H1 (cell line): ENCODE results near the gene ACP2. TPM values are rescaled to one million over a fixed set of nuclear protein-coding genes. Genes with fewer than 3 reads are reported as not detected.

Experiments
- CTCF ChIA-PET: fragments of 300-600 bp; sonication (Branson Sonifier 250); formaldehyde crosslinking; loops from one replicate; lab custom pipeline; 2021; ENCODE audit not compliant: partially characterized antibody; lab: Charles Lee
- POLR2A ChIA-PET: fragments of 300-600 bp; sonication (Branson Sonifier 250); formaldehyde crosslinking; loops from one replicate; lab custom pipeline; 2021; ENCODE audit warnings: inconsistent platforms; ENCODE audit not compliant: partially characterized antibody; lab: Charles Lee
- DNase-seq, 2 experiments: peaks; one replicate each; pipeline versions ENCODE4 v3.0.0 to v3.0.0-alpha.2; 2010 to 2022; ENCODE audit warnings: low spot score in 2 of 2, low read depth in 1 of 2, mixed read lengths in 1 of 2
- FAIRE-seq: peaks from 2 replicates; lab custom pipeline; 2011; peaks lifted over from hg19 to GRCh38; lab: Jason Lieb, UNC
- H2AFZ ChIP-seq: 2 replicates; pipeline ENCODE4 v1.8.1; 2012; ENCODE audit warnings: low read length, inconsistent platforms
- H2AK5ac ChIP-seq: 2 replicates; pipeline ENCODE4 v1.6.1; 2013; ENCODE audit warnings: low read depth, low read length
- H2BK120ac ChIP-seq: replicated peaks from 2 replicates; pipeline ENCODE3; 2013; ENCODE audit warnings: low read depth, low read length, inconsistent platforms
- H2BK12ac ChIP-seq: 2 replicates; pipeline ENCODE4 v1.6.1; 2013; ENCODE audit warnings: low read depth, low read length
- H2BK15ac ChIP-seq: 2 replicates; pipeline ENCODE4 v1.6.1; 2013; ENCODE audit warnings: low read length
- H2BK20ac ChIP-seq: 2 replicates; pipeline ENCODE4 v1.6.1; 2013; ENCODE audit warnings: low read length
- H2BK5ac ChIP-seq: 2 replicates; pipeline ENCODE4 v1.6.1; 2013; ENCODE audit warnings: low read depth, low read length
- H3K14ac ChIP-seq: 2 replicates; pipeline ENCODE4 v1.6.1; 2013; ENCODE audit warnings: inconsistent platforms; ENCODE audit not compliant: insufficient read length
- H3K18ac ChIP-seq: 2 replicates; pipeline ENCODE4 v1.6.1; 2013; ENCODE audit warnings: low read length; ENCODE audit errors: extremely low read depth
- H3K23ac ChIP-seq: 2 replicates; pipeline ENCODE4 v1.6.1; 2013; ENCODE audit warnings: inconsistent platforms; ENCODE audit not compliant: insufficient read length
- H3K23me2 ChIP-seq: 2 replicates; pipeline ENCODE4 v1.6.1; 2013; ENCODE audit warnings: low read depth, low read length
- H3K27ac ChIP-seq: 2 replicates; pipeline ENCODE4 v1.6.1; 2011; ENCODE audit warnings: low read depth, low read length, inconsistent platforms
- H3K27me3 ChIP-seq, 4 experiments: replicated peaks in 1 of 4; 1 replicate in 1 of 4; 2 replicates in 3 of 4; pipeline versions ENCODE4 v1.6.1 to v1.8.1; 2011 to 2013; ENCODE audit warnings: low read length in 3 of 4, mild to moderate bottlenecking in 3 of 4, inconsistent platforms in 2 of 4, mixed read lengths in 2 of 4, moderate library complexity in 1 of 4; ENCODE audit not compliant: control insufficient read depth in 3 of 4, insufficient read depth in 3 of 4; ENCODE audit errors: extremely low read depth in 1 of 4
- H3K36me3 ChIP-seq, 4 experiments: 2 replicates each; pipeline versions ENCODE4 v1.6.1 to v1.8.1; 2011 to 2013; ENCODE audit warnings: mild to moderate bottlenecking in 4 of 4, low read length in 3 of 4, moderate library complexity in 2 of 4, control low read depth in 1 of 4, inconsistent platforms in 1 of 4; ENCODE audit not compliant: insufficient read depth in 4 of 4, control insufficient read depth in 2 of 4
- H3K4ac ChIP-seq: replicated peaks from 2 replicates; pipeline ENCODE3; 2013; ENCODE audit warnings: low read length, low read depth, mixed read lengths, inconsistent platforms; ENCODE audit not compliant: insufficient read length
- H3K4me1 ChIP-seq, 4 experiments: replicated peaks in 1 of 4; 1 replicate in 1 of 4; 2 replicates in 3 of 4; pipeline versions ENCODE4 v1.6.1 to v1.8.1; 2011 to 2013; ENCODE audit warnings: low read length in 3 of 4, inconsistent platforms in 2 of 4, mixed read lengths in 1 of 4; ENCODE audit not compliant: insufficient read depth in 4 of 4, control insufficient read depth in 3 of 4
- H3K4me2 ChIP-seq, 2 experiments: 2 replicates each; pipeline versions ENCODE4 v1.6.1 to v1.8.1; 2011 to 2013; ENCODE audit warnings: low read depth in 2 of 2, low read length in 2 of 2, control low read depth in 1 of 2, inconsistent platforms in 1 of 2, mild to moderate bottlenecking in 1 of 2; ENCODE audit not compliant: insufficient read depth in 1 of 2
- H3K4me3 ChIP-seq, 4 experiments: fragments of 200-600, 300-600 bp in 1 of 4; sonication (generic), shearing (Covaris generic), sonication (Bioruptor Twin) in 1 of 4; 2 replicates each; pipeline versions ENCODE4 v1.5.1 to v1.8.1; 2011 to 2016; ENCODE audit warnings: low read length in 4 of 4, low read depth in 3 of 4, control low read depth in 2 of 4, inconsistent platforms in 2 of 4, mild to moderate bottlenecking in 2 of 4, mixed read lengths in 1 of 4, moderate library complexity in 1 of 4; ENCODE audit not compliant: insufficient read depth in 2 of 4; ENCODE audit errors: extremely low read depth in 1 of 4
- H3K56ac ChIP-seq: replicated peaks from 2 replicates; pipeline ENCODE3; 2013; ENCODE audit warnings: low read depth, mild to moderate bottlenecking, mixed read lengths, low read length, inconsistent platforms; ENCODE audit not compliant: insufficient read length
- H3K79me1 ChIP-seq: 2 replicates; pipeline ENCODE4 v1.6.1; 2013; ENCODE audit warnings: low read depth, low read length, control low read depth
- H3K79me2 ChIP-seq, 2 experiments: 2 replicates each; pipeline versions ENCODE4 v1.6.1 to v1.8.1; 2012 to 2013; ENCODE audit warnings: low read length in 2 of 2, mild to moderate bottlenecking in 2 of 2, inconsistent platforms in 1 of 2; ENCODE audit not compliant: insufficient read depth in 2 of 2, control insufficient read depth in 1 of 2
- H3K9ac ChIP-seq, 4 experiments: replicated peaks in 1 of 4; 1 replicate in 1 of 4; 2 replicates in 3 of 4; pipeline versions ENCODE4 v1.6.1 to v1.8.1; 2011 to 2013; ENCODE audit warnings: low read depth in 3 of 4, low read length in 3 of 4, control low read depth in 2 of 4, mild to moderate bottlenecking in 2 of 4, moderate library complexity in 2 of 4, inconsistent platforms in 1 of 4; ENCODE audit errors: extremely low read depth in 1 of 4
- H3K9me3 ChIP-seq, 2 experiments: 2 replicates each; pipeline versions ENCODE4 v1.6.1 to v1.8.1; 2012 to 2013; ENCODE audit warnings: mild to moderate bottlenecking in 2 of 2, moderate library complexity in 2 of 2, control low read depth in 1 of 2, inconsistent platforms in 1 of 2, low read depth in 1 of 2, low read length in 1 of 2, mixed read lengths in 1 of 2; ENCODE audit not compliant: insufficient read depth in 2 of 2
- H4K20me1 ChIP-seq, 2 experiments: replicated peaks in 1 of 2; 2 replicates each; pipeline versions ENCODE3 to v1.8.1; 2011 to 2013; ENCODE audit warnings: inconsistent platforms in 2 of 2, low read length in 2 of 2, mild to moderate bottlenecking in 1 of 2; ENCODE audit not compliant: insufficient read depth in 2 of 2, control insufficient read depth in 1 of 2
- H4K5ac ChIP-seq: 2 replicates; pipeline ENCODE4 v1.6.1; 2013; ENCODE audit warnings: low read length, low read depth, mixed read lengths, inconsistent platforms; ENCODE audit not compliant: insufficient read length
- H4K8ac ChIP-seq: 2 replicates; pipeline ENCODE4 v1.8.0; 2013; ENCODE audit warnings: mild to moderate bottlenecking, moderate library complexity, low read length, inconsistent platforms; ENCODE audit not compliant: insufficient read depth; ENCODE audit errors: extremely low read depth
- H4K91ac ChIP-seq: replicated peaks from 2 replicates; pipeline ENCODE3; 2013; ENCODE audit warnings: low read length, mixed read lengths, inconsistent platforms; ENCODE audit not compliant: insufficient read length
- CBX5 ChIP-seq: fragments of 300-800, 300-1000 bp; sonication (generic); IDR thresholded peaks from 2 replicates; pipeline ENCODE4 v1.7.1; 2016; ENCODE audit warnings: antibody characterized with exemption, low read length, low read depth
- CTBP2 ChIP-seq: IDR thresholded peaks from 2 replicates; pipeline ENCODE4 v1.7.0; 2011; ENCODE audit warnings: borderline replicate concordance, mild to moderate bottlenecking, moderate library complexity, mixed read lengths, low read length; ENCODE audit not compliant: insufficient read depth, insufficient read length
- EGR1 ChIP-seq: IDR thresholded peaks from 2 replicates; pipeline ENCODE4 v1.6.1; 2011; ENCODE audit warnings: low read depth, low read length, borderline replicate concordance
- PHF8 ChIP-seq: fragments of 200-600 bp; sonication (generic); conservative IDR thresholded peaks from 2 replicates; pipeline ENCODE4 v1.7.1; 2012; ENCODE audit warnings: low read depth, mild to moderate bottlenecking, inconsistent platforms, low read length, moderate library complexity
- SAP30 ChIP-seq: fragments of 300-600 bp; sonication (generic); IDR thresholded peaks from 2 replicates; pipeline ENCODE4 v1.7.1; 2012; ENCODE audit warnings: low read length, moderate library complexity, mild to moderate bottlenecking, inconsistent platforms; ENCODE audit not compliant: insufficient read depth, insufficient replicate concordance
- SIRT6 ChIP-seq: IDR thresholded peaks from one replicate; pipeline ENCODE4 v1.7.1; 2012; ENCODE audit warnings: low read length, inconsistent platforms
- SP2 ChIP-seq: IDR thresholded peaks from 2 replicates; pipeline ENCODE4 v1.6.1; 2012; ENCODE audit warnings: mild to moderate bottlenecking, low read length, inconsistent platforms
- TEAD4 ChIP-seq: IDR thresholded peaks from 2 replicates; pipeline ENCODE4 v1.6.1; 2012; ENCODE audit warnings: low read depth, low read length, inconsistent platforms, mixed read lengths
- USF2 ChIP-seq: IDR thresholded peaks from 2 replicates; pipeline ENCODE4 v1.6.1; 2011; ENCODE audit warnings: low read length, improper control_type of control experiment
- YY1 ChIP-seq: IDR thresholded peaks from 2 replicates; pipeline ENCODE4 v1.6.1; 2011; ENCODE audit warnings: low read depth, mild to moderate bottlenecking, low read length
- WGBS, 2 experiments: shearing (Covaris generic) in 1 of 2; methylation state at CpG; one replicate each; pipeline versions ENCODE4 v1.1.6 to v1.1.7; 2013 to 2015; ENCODE audit warnings: low lambda C conversion rate in 2 of 2, mixed read lengths in 2 of 2, inconsistent platforms in 1 of 2, low coverage in 1 of 2, missing lambda C conversion rate in 1 of 2; ENCODE audit not compliant: insufficient replicate concordance in 2 of 2, insufficient coverage in 1 of 2, insufficient read length in 1 of 2; ENCODE audit errors: extremely low coverage in 1 of 2, missing lambda C conversion rate in 1 of 2; 5-methylcytosine and 5-hydroxymethylcytosine counted together
- polyA plus RNA-seq, 7 experiments: library from polyadenylated mRNA; depleted of rRNA in 3 of 7; stranded (reverse) in 5 of 7; unstranded in 2 of 7; fragments of >200 nt in 5 of 7; fragments of 200-250 nt in 2 of 7; gene quantifications; 1 replicate in 5 of 7; 2 replicates in 1 of 7; 4 replicates in 1 of 7; pipeline versions ENCODE4 v1.2.1 to v1.2.3, GENCODE V29; 2011 to 2013; ENCODE audit warnings: missing spikeins in 2 of 7, mixed read lengths in 2 of 7
- total RNA-seq: library from RNA; stranded (reverse); fragmentation: NEBNext Ultra II Directional; extraction: Animal tissue kit (Norgen Biotek cat#: 25700); gene quantifications from 2 replicates; pipeline ENCODE4 v1.2.1, GENCODE V29; 2021

The ACP2 gene
- total and polyA plus RNA-seq, 2 of the 8 experiments (the other 6 are each of a cell fraction or from before 2014, with no cell fraction given): 17.8 to 19.8 TPM

DNA sequence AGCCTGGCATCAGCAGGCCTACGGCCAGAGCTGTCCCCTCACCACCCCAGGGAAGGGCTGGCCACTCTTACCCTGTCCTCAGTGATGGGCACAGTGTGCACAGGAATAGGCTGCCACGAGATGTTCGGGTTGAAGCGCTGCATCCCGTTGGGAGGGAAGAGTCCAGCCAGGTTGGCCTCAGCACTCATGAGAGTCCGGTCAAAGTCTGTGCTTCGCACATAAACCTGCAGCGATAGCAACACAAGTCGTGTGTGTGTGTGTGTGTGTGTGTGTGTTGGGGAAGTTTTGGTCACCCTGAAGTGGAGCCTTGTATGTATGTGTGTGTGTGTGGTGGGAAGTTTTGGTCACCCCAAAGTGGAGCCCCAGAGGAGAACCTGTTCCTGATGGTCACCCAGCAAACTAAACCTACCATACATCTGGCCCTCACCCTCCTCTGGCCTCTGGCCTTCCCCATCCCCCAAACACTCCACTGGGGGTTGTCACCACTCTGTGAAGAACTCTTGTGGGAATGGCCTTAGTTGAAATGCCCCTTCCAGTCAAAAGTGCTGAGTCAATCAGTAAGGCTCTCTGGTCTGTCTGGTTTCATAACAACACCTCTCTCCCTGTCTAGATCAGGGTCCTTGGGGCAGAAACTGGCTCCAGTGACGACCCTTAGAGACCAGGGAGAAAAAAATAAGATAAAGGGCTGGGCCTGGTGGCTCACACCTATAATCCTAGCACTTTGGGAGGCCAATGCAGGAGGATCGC, 2.8 kb downstream of the ACP2 start:
- WGBS, 2 experiments: 88% methylated on average over 11 of the region's 11 CpGs; no CpG with 5 or more reads in 1 of the 2 experiments
- Histone ChIP-seq H4K5ac (no peak overlapping the region), H4K91ac (no peak overlapping the region), H3K18ac (no peak overlapping the region), H3K27me3 (no peaks in the 10 kb centered on the region), H3K4me1 (peaks cover 0 to 6% (median 0%) of the 10 kb centered on the region in 4 experiments; a peak in 3 of 7 replicates), H3K79me2 (peaks cover 0 to 12% of the 10 kb centered on the region in 2 experiments; a peak in 1 of 4 replicates), H4K8ac (no peak overlapping the region; the same call in 1 of the 2 replicates), H3K14ac (no peak overlapping the region), H2BK15ac (no peak overlapping the region), H3K9ac (no peak overlapping the region), H3K23me2 (peaks cover 11% of the 10 kb centered on the region), H2BK5ac (no peak overlapping the region), H4K20me1 (peaks cover 0 to 6% of the 10 kb centered on the region in 2 experiments), H3K4me3 (no peak overlapping the region), H2AK5ac (no peak overlapping the region), H3K36me3 (peaks cover 4 to 27% (median 12%) of the 10 kb centered on the region in 4 experiments), H2BK20ac (no peak overlapping the region), H3K56ac (no peak overlapping the region), H2BK120ac (no peak overlapping the region), H3K79me1 (no peaks in the 10 kb centered on the region), H3K27ac (no peak overlapping the region), H3K4me2 (no peak overlapping the region), H2AFZ (no peak overlapping the region), H3K4ac (no peak overlapping the region), H3K9me3 (no peaks in the 10 kb centered on the region), H3K23ac (no peak overlapping the region), H2BK12ac (no peak overlapping the region)
- ChIA-PET POLR2A (interaction anchor here (0.7 to 11.4 kb wide), 6 partner anchors 11 to 61 kb away, joined by 3 to 138 read pairs (median 3); no protein-coding TSS in a partner anchor), CTCF (interaction anchor here (0.6 to 10.9 kb wide), 6 partner anchors 11 to 234 kb away, joined by 4 to 127 read pairs (median 5); partner anchors contain the start of gene NR1H3)
- DNase-seq (no peak), FAIRE-seq (no peak)
- no peak for TF ChIP-seq PHF8
- no peak for TF ChIP-seq YY1
- no peak for TF ChIP-seq EGR1
- no peak for TF ChIP-seq CTBP2
- no peak for TF ChIP-seq USF2
- TF ChIP-seq SIRT6: no peak
- no peak for TF ChIP-seq SP2
- TF ChIP-seq CBX5: no peak
- TF ChIP-seq TEAD4: no peak
- no peak for TF ChIP-seq SAP30
